HG03175 (cell line): ENCODE results near the gene PTPRQ.
A peak's percentile ranks its signal among the peaks of the same experiment; 100 is the strongest.

Source experiments
- ATAC-seq: cut with Tn5 transposase; IDR thresholded peaks from one replicate; pipeline ENCODE4 v1.9.1; 2021; ENCODE audit warnings: mild to moderate bottlenecking, moderate library complexity; ENCODE audit not compliant: unreplicated experiment

The PTPRQ gene

GRCh38 chr12:80698256-80698655 is 254.2 kb downstream of the PTPRQ start:
- ATAC-seq = no peak

GRCh38 chr12:80698847-80699542 is 255.0 kb downstream of the PTPRQ start:
- ATAC-seq = no peak

GRCh38 chr12:80700327-80700726 is 256.3 kb downstream of the PTPRQ start:
- ATAC-seq = no peak

GRCh38 chr12:80701388-80701787 is 257.4 kb downstream of the PTPRQ start:
- no peak for ATAC-seq

- peak; percentile 58 for ATAC-seq
These were observed 259.1 kb downstream of the PTPRQ start for GRCh38 chr12:80702889-80703805.

- no peak for ATAC-seq
These were observed 260.4 kb downstream of the PTPRQ start for GRCh38 chr12:80704420-80704819.

- no peak for ATAC-seq
These were observed 263.2 kb downstream of the PTPRQ start, which contains the start of gene MYF6 for GRCh38 chr12:80707126-80707829. TSS of gene MYF6 (plus strand) at chr12:80707634. CDS start at chr12:80707720, 86 bp downstream.

- ATAC-seq = no peak
These were observed 263.8 kb downstream of the PTPRQ start for GRCh38 chr12:80707830-80708258.

GRCh38 chr12:80708259-80708974 is 264.4 kb downstream of the PTPRQ start:
- no peak for ATAC-seq

- no peak for ATAC-seq
These were observed 264.9 kb downstream of the PTPRQ start for GRCh38 chr12:80708975-80709328.

GRCh38 chr12:80709811-80710726 is 266.0 kb downstream of the PTPRQ start:
- no peak for ATAC-seq

- no peak for ATAC-seq
These were observed 266.9 kb downstream of the PTPRQ start for GRCh38 chr12:80710727-80711449.

GRCh38 chr12:80711866-80712265 is 267.8 kb downstream of the PTPRQ start:
- no peak for ATAC-seq

- no peak for ATAC-seq
These were observed 268.8 kb downstream of the PTPRQ start for GRCh38 chr12:80712866-80713265.

- ATAC-seq = no peak
These were observed 269.4 kb downstream of the PTPRQ start for GRCh38 chr12:80713419-80713818.

- ATAC-seq = no peak
These were observed 270.0 kb downstream of the PTPRQ start for GRCh38 chr12:80714055-80714454.

GRCh38 chr12:80714846-80715245 is 270.8 kb downstream of the PTPRQ start:
- no peak for ATAC-seq

- ATAC-seq = no peak
These were observed 271.7 kb downstream of the PTPRQ start for GRCh38 chr12:80715713-80716249.
